Fibroblast of skin of abdomen (primary cell): Measurements from ENCODE around the gene SNX32. TPM values are rescaled to one million over a fixed set of nuclear protein-coding genes. Genes with fewer than 3 reads are reported as not detected.

Source experiments
- DNase-seq: peaks from one replicate; pipeline ENCODE4 v3.0.0-alpha.2; 2013
- polyA plus RNA-seq, 2 experiments: library from polyadenylated mRNA; unstranded; fragments of 120-200 nt; gene quantifications; one replicate each; pipeline ENCODE4 v1.2.1, GENCODE V29; 2013; ENCODE audit not compliant: insufficient read length in 2 of 2

Gene SNX32
- 1.7 TPM for polyA plus RNA-seq (2013, experiment 1 of 2; ENCODE audit: insufficient read length)
- polyA plus RNA-seq (2013, experiment 2 of 2; ENCODE audit: insufficient read length) = 2.3 TPM

GRCh38 chr11:65833297-65834030 lies at the start of gene SNX32:
TSS of gene SNX32 (plus strand) at chr11:65833963. CDS start at chr11:65834066, 103 bp downstream.
- DNase-seq = peak; percentile 92

GRCh38 chr11:65785319-65786007 lies 48.3 kb upstream of the SNX32 start:
- DNase-seq = no peak

- no peak for DNase-seq
Measured at GRCh38 chr11:65786008-65786785, 47.6 kb upstream of the SNX32 start.

DNA sequence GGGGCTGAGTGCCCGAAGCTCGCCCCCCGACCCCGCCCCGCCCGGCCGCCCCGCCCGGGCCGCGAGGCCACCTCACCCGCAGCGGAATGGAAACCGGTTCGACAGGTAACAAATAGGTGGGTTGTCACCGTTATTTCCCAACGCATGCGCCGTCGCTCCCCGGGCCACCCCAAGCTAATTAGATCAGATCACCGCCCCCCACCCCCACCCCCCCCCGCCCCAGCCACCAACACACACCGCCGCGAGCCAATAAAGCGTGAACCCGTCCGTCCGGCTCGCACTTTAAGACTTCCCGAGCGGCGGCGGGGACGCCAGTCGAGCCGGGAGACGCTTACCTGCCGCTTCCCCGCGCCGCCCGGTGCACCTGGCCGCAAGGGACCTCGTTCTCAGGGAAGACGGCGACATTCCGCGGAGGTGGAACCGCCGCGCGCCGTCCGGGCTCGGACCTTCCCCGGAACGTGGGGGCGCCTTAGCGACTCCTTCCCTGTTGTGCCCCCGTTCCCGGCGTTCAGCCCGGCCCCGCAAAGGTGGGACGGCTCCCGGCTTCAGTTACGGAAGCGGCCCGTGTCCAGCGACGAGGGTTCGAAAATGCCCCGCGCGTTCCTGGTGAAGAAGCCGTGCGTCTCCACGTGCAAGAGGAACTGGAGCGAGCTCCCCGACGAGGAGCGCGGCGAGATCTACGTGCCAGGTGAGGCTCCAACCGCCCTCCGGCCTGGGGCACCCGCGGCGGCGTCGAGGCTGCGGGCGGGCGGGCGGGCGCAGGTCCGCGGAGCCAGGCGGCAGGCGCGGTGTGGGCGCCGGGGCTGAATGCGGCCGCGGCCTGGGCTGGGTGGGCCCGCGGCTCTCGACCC lies 46.8 kb upstream of the SNX32 start, which contains the start of gene OVOL1:
Gene OVOL1 (plus strand): TSS at position 278 of the 851 bp plus-strand sequence. CDS start 311 bp downstream, at position 589.
- DNase-seq = no peak

DNA sequence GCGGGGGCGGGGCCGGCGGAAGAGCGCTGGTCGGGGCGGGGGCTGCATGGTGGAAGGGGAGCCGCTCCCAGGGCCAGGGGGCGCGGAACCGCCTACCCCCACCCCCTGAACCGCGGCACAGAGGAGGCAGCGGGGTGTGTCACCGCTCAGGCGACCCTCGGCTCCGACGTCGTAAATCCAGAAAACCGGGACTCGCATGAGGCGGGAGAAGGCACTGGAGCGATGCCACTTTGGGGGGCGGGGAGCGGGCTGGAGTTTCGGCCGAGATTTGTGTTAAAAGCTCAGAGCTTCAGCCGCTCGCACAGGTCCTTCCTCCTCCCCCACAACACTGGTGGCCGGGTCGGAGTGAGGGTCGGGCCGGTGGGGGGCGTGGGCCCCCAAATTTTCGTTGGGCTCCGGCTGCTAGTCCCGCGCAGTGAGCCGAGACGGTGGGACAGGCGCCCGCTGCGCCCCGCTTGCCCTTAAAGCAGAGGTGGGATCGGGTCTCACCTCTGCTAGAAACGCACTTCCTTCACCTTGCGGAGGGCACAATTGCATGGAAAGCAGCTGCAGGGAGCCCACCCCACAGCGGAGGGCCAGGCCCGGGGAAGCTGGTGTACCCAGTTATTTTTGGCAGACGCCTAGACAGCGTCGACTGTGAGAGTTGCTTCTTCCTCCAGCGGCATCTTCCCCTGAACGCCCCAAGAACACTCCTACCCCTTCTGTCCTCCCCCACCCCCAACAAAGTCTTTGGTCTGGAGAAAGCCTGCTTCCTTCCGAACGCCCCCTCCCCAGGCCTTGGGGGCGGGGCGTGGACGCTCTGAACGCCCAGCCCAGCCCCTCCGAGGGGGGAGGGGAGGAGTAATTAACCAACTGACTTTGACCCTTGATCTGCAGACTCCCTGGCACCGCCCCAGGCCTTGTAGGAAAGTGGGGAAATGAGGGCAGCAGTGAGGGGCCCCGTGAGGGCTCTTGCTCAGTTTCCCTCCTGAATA lies 45.8 kb upstream of the SNX32 start:
- DNase-seq = no peak

DNA sequence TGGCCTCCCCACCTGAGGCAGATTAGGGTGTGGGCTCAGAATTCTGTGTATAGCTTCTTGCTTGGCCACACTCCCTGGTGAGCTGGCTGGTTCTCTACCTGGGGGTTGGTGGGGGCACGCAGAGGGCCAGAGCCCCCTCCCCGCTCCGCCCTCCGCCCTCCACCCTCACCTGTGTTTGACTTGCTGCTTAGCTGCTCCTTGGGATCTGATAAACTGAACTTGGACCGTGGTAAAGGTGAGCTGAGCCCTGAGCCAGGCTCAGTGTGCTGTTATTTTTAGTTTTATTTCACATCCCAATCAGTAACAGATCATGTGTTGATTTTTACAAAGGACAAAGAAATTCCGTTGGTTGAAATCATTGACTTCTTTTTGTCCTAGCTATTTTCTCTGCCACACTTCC lies 44.9 kb upstream of the SNX32 start:
- DNase-seq = no peak

GRCh38 chr11:65789230-65790103 lies 44.3 kb upstream of the SNX32 start:
- no peak for DNase-seq

DNA sequence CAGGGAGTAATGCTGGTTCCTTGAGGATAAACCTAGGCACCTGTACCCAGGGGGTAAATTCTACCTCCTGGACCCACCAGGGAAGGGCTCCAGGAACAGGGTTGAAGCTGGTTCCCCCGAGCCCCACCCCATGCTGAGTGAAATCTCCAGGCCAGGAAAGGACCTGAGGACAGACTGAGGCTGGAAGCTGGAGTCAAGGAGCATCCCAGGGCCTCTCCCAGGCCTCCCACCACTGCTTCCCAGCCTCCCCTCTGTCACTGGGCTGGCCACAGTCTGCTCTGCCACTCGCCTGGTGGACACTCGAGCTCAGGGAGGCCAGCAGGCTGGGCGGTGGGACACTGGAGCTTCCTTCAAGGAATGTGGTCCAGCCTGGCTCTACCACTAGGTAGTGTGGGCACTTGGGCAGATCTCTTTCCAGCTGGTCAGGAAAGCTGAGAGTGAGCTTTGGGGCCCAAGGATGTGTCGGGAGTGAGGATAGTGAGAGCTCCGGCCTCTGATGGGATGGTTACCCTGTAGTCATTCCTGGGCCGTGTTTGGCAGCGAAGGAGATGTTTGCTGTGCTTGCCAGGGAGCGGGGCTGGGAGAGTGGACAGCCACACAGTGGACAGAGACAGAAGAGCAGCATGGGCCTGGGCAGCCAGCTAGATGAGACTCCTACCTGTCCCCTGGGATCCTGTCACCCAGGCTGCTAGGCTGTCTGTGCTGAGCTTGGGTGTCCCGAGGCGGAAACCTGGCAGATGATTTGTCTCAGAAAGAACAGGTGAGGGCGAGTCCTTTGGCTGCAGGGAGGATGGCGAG lies 43.5 kb upstream of the SNX32 start:
- DNase-seq = no peak

- DNase-seq = no peak
Measured at GRCh38 chr11:65790902-65791650, 42.7 kb upstream of the SNX32 start.

- no peak for DNase-seq
Measured at GRCh38 chr11:65791719-65792213, 42.0 kb upstream of the SNX32 start.

DNA sequence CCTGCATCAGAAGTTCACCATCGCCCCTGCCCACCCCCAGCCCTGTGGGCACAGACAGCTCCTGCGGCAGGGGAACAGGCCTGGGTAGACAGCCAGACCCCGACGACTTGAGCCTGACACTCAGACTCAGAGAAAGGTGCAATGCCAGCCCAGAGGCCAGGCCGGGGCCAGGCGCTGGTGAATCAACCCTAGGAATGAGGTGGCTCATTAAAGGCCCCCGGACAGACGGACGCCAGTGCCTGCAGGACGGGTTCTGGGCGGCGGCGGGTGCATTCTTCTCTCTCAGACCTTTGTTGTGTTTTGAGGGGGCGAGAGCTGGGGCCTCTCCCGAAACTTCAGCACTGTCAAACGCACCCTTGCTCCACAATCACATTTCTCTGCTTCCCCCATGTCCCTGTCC lies 41.3 kb upstream of the SNX32 start:
- no peak for DNase-seq

- no peak for DNase-seq
Measured at GRCh38 chr11:65793144-65793581, 40.6 kb upstream of the SNX32 start.

- no peak for DNase-seq
Measured at GRCh38 chr11:65793625-65794400, 40.0 kb upstream of the SNX32 start.

- DNase-seq = no peak
Measured at GRCh38 chr11:65794570-65795510, 38.9 kb upstream of the SNX32 start.

DNA sequence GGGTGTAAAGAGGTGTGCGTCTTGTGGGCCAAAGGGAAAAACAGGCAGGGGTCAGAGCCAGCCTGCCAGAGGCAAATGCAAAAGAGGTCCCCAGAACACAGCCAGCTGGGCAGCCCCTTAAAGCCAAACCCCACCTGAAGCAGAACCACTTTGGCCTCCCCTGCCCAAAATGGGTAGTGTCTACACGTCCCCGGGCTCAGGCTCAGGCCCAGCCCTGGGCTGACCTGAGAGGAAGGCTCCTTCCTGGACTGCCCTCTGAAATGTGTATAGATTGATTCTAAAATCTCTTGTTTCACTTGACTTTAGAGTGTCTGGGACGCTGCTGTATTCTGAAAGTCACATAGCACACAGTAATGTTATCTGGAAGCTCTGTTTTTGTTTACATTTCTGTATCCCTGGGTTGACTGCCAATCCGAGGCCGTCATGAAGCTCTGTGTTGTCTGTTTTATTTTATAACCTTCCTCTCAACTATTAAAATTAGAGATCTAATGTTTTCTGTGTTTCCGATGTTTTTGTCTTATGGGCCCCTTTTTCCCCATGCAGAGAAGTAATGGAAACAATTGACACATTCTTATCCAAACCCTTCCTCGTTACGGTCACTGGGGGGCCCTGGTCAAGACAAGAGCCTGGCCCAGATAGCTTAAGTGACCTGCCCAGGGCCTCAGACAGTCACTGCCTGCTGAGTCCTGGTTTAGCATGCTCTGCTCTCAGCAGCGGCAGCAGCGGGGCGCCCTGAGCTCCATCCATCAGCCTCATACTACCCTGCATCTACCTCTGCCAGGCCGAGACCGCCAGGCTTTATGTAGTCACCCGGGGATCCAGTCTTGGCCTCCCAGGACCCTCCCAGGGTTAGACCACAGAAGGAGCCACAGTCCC lies 36.8 kb upstream of the SNX32 start:
- no peak for DNase-seq
